ENCODE data around the gene NKAPD1.

- no peak for TF ChIP-seq CTCF (IDR thresholded peaks at IDR 0.05 in 8 of 11, conservative IDR thresholded peaks at IDR 0.05 in 3 of 11)
- no peak for TF ChIP-seq POLR2A (IDR thresholded peaks at IDR 0.05)
- TF ChIP-seq POLR2AphosphoS5 (IDR thresholded peaks at IDR 0.05), result no peak
Observed at GRCh38 chr11:112097734-112098528, 23.8 kb downstream of the NKAPD1 start.

Data from spleen (tissue), 7 donors.